ENCODE measurements around the gene CIDEC.

- TF ChIP-seq, protein P1, sequence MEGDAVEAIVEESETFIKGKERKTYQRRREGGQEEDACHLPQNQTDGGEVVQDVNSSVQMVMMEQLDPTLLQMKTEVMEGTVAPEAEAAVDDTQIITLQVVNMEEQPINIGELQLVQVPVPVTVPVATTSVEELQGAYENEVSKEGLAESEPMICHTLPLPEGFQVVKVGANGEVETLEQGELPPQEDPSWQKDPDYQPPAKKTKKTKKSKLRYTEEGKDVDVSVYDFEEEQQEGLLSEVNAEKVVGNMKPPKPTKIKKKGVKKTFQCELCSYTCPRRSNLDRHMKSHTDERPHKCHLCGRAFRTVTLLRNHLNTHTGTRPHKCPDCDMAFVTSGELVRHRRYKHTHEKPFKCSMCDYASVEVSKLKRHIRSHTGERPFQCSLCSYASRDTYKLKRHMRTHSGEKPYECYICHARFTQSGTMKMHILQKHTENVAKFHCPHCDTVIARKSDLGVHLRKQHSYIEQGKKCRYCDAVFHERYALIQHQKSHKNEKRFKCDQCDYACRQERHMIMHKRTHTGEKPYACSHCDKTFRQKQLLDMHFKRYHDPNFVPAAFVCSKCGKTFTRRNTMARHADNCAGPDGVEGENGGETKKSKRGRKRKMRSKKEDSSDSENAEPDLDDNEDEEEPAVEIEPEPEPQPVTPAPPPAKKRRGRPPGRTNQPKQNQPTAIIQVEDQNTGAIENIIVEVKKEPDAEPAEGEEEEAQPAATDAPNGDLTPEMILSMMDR (IDR thresholded peaks at IDR 0.05) = no peak
- TF ChIP-seq POLR2AphosphoS5 (IDR thresholded peaks at IDR 0.05) = no peak
These were observed 27.5 kb downstream of the CIDEC start for GRCh38 chr3:9852528-9852927.

All from esophagus muscularis mucosa (tissue), 3 donors.